Stimulated activated CD4-positive, alpha-beta T cell treated with anti-CD3 and anti-CD28 coated beads, Interleukin-15, amount 100 ng/mL, for 24 hours (primary cell): ENCODE results near the gene TJP3.

Source experiments
- DNase-seq: peaks from one replicate; pipeline ENCODE4 v3.0.0-alpha.2; 2020

Gene TJP3

GRCh38 chr19:3788996-3789778, 81.0 kb downstream of the TJP3 start:
- no peak for DNase-seq

- DNase-seq: no peak
These were observed 82.1 kb downstream of the TJP3 start for GRCh38 chr19:3790209-3790734.

GRCh38 chr19:3790941-3791340, 82.8 kb downstream of the TJP3 start:
- no peak for DNase-seq

- no peak for DNase-seq
These were observed 83.9 kb downstream of the TJP3 start for GRCh38 chr19:3792114-3792513.

- no peak for DNase-seq
These were observed 85.6 kb downstream of the TJP3 start for GRCh38 chr19:3793799-3794198.

GRCh38 chr19:3796358-3796757, 88.2 kb downstream of the TJP3 start:
- DNase-seq: no peak

GRCh38 chr19:3798137-3798536, 90.0 kb downstream of the TJP3 start:
- DNase-seq: no peak
